H9 (cell line): ENCODE data around the gene SHH. TPM values are rescaled to one million over a fixed set of nuclear protein-coding genes. Genes with fewer than 3 reads are reported as not detected.

Experiments used
- DNase-seq: peaks from one replicate; pipeline ENCODE4 v3.0.0-alpha.2; 2017
- H2AFZ ChIP-seq: one replicate; pipeline ENCODE4 v1.6.1; 2013; ENCODE audit warnings: mild to moderate bottlenecking, low read length, control low read depth, moderate library complexity
- H2AK5ac ChIP-seq: 2 replicates; pipeline ENCODE4 v1.6.1; 2013; ENCODE audit warnings: low read length, control low read depth, mixed read lengths; ENCODE audit not compliant: insufficient read length
- H2BK120ac ChIP-seq: one replicate; pipeline ENCODE4 v1.6.1; 2013; ENCODE audit warnings: low read depth, mild to moderate bottlenecking, low read length, control low read depth, inconsistent platforms; ENCODE audit not compliant: poor library complexity, severe bottlenecking
- H2BK12ac ChIP-seq: 2 replicates; pipeline ENCODE4 v1.6.1; 2013; ENCODE audit warnings: low read length, control low read depth, mixed read lengths, low read depth; ENCODE audit not compliant: insufficient read length
- H2BK15ac ChIP-seq: 2 replicates; pipeline ENCODE4 v1.6.1; 2013; ENCODE audit warnings: low read depth, low read length, control low read depth
- H2BK20ac ChIP-seq: one replicate; pipeline ENCODE4 v1.6.1; 2013; ENCODE audit warnings: low read depth, mild to moderate bottlenecking, low read length, control low read depth, inconsistent platforms; ENCODE audit not compliant: poor library complexity, severe bottlenecking
- H2BK5ac ChIP-seq: 2 replicates; pipeline ENCODE4 v1.6.1; 2013; ENCODE audit warnings: low read length, control low read depth, mixed read lengths; ENCODE audit not compliant: insufficient read length
- H3K14ac ChIP-seq: 2 replicates; pipeline ENCODE4 v1.6.1; 2013; ENCODE audit warnings: low read length, control low read depth; ENCODE audit not compliant: insufficient read depth
- H3K18ac ChIP-seq: 2 replicates; pipeline ENCODE4 v1.6.1; 2013; ENCODE audit warnings: low read depth, mild to moderate bottlenecking, mixed read lengths, low read length, control low read depth; ENCODE audit not compliant: insufficient read length
- H3K23ac ChIP-seq: 2 replicates; pipeline ENCODE4 v1.6.1; 2013; ENCODE audit warnings: low read length, control low read depth, mixed read lengths, low read depth; ENCODE audit not compliant: insufficient read length
- H3K23me2 ChIP-seq: 2 replicates; pipeline ENCODE4 v1.6.1; 2013; ENCODE audit warnings: low read depth, mild to moderate bottlenecking, mixed read lengths, low read length, control low read depth; ENCODE audit not compliant: insufficient read length, poor library complexity, severe bottlenecking
- H3K27ac ChIP-seq: 2 replicates; pipeline ENCODE4 v1.5.1; 2013; ENCODE audit warnings: low read length, control low read depth, mixed read lengths, low read depth; ENCODE audit not compliant: insufficient read length
- H3K27me3 ChIP-seq: 2 replicates; pipeline ENCODE4 v1.6.1; 2013; ENCODE audit warnings: low read length, control low read depth, inconsistent platforms; ENCODE audit not compliant: insufficient read depth
- H3K4ac ChIP-seq: 2 replicates; pipeline ENCODE4 v1.6.1; 2013; ENCODE audit warnings: low read depth, mild to moderate bottlenecking, control low read depth, inconsistent platforms, low read length, moderate library complexity
- H3K4me1 ChIP-seq: 2 replicates; pipeline ENCODE4 v1.6.1; 2013; ENCODE audit warnings: low read length, control low read depth, inconsistent platforms; ENCODE audit not compliant: insufficient read depth
- H3K4me2 ChIP-seq: 2 replicates; pipeline ENCODE4 v1.6.1; 2013; ENCODE audit warnings: low read length, control low read depth, mixed read lengths; ENCODE audit not compliant: insufficient read length, insufficient read depth
- H3K56ac ChIP-seq: 2 replicates; pipeline ENCODE4 v1.6.1; 2013; ENCODE audit warnings: low read depth, mild to moderate bottlenecking, mixed read lengths, low read length, control low read depth; ENCODE audit not compliant: insufficient read length
- H3K79me1 ChIP-seq: 2 replicates; pipeline ENCODE4 v1.6.1; 2013; ENCODE audit warnings: low read depth, mild to moderate bottlenecking, moderate library complexity, low read length, control low read depth, inconsistent platforms; ENCODE audit not compliant: insufficient read depth, poor library complexity, severe bottlenecking
- H3K79me2 ChIP-seq: 2 replicates; pipeline ENCODE4 v1.6.1; 2013; ENCODE audit warnings: low read length, control low read depth, inconsistent platforms; ENCODE audit not compliant: insufficient read depth
- H3K9ac ChIP-seq: 2 replicates; pipeline ENCODE4 v1.6.1; 2013; ENCODE audit warnings: low read length, control low read depth, mixed read lengths; ENCODE audit not compliant: insufficient read length; ENCODE audit errors: extremely low read depth
- H3K9me3 ChIP-seq: one replicate; pipeline ENCODE4 v1.6.1; 2013; ENCODE audit warnings: low read depth, low read length, inconsistent platforms; ENCODE audit not compliant: control insufficient read depth
- H3T11ph ChIP-seq: one replicate; pipeline ENCODE4 v1.6.1; 2013; ENCODE audit warnings: mild to moderate bottlenecking, low read length, control low read depth, inconsistent platforms
- H4K20me1 ChIP-seq: one replicate; pipeline ENCODE4 v1.6.1; 2013; ENCODE audit not compliant: control insufficient read depth, insufficient read length, insufficient read depth
- H4K5ac ChIP-seq: 2 replicates; pipeline ENCODE4 v1.6.1; 2013; ENCODE audit warnings: low read depth, mild to moderate bottlenecking, mixed read lengths, low read length, control low read depth; ENCODE audit not compliant: insufficient read length
- H4K8ac ChIP-seq: replicated peaks from 2 replicates; pipeline ENCODE4 v1.6.1; 2013; ENCODE audit warnings: low read length, control low read depth, mixed read lengths, low read depth; ENCODE audit not compliant: insufficient read length
- H4K91ac ChIP-seq: 2 replicates; pipeline ENCODE4 v1.6.1; 2013; ENCODE audit warnings: low read depth, mild to moderate bottlenecking, moderate library complexity, mixed read lengths, low read length, control low read depth; ENCODE audit not compliant: insufficient read length
- H3K27ac Mint-ChIP-seq, 3 experiments: 2 replicates in 2 of 3; 3 replicates in 1 of 3; pipeline ENCODE4 v1.8.0; 2020 to 2021; ENCODE audit warnings: mixed read lengths in 3 of 3, mild to moderate bottlenecking in 1 of 3, moderate library complexity in 1 of 3
- H3K27me3 Mint-ChIP-seq: 2 replicates; pipeline ENCODE4 v1.8.0; 2021; ENCODE audit warnings: low read depth, mild to moderate bottlenecking, moderate library complexity, mixed read lengths
- H3K36me3 Mint-ChIP-seq, 3 experiments: 2 replicates in 2 of 3; 3 replicates in 1 of 3; pipeline ENCODE4 v1.8.0; 2020 to 2021; ENCODE audit warnings: low read depth in 3 of 3, mixed read lengths in 3 of 3; ENCODE audit not compliant: insufficient read depth in 1 of 3
- H3K4me1 Mint-ChIP-seq, 2 experiments: 2 replicates each; pipeline ENCODE4 v1.8.0; 2020; ENCODE audit warnings: mixed read lengths in 2 of 2
- H3K4me3 Mint-ChIP-seq, 2 experiments: 2 replicates in 1 of 2; 3 replicates in 1 of 2; pipeline ENCODE4 v1.8.0; 2020 to 2021; ENCODE audit warnings: mild to moderate bottlenecking in 2 of 2, mixed read lengths in 2 of 2, moderate library complexity in 1 of 2
- H3K9me3 Mint-ChIP-seq, 2 experiments: 2 replicates in 1 of 2; 3 replicates in 1 of 2; pipeline ENCODE4 v1.8.0; 2020; ENCODE audit warnings: mild to moderate bottlenecking in 2 of 2, mixed read lengths in 2 of 2, moderate library complexity in 1 of 2
- WGBS: extraction: QIAGEN DNeasy Blood & Tissue Kit; methylation state at CpG from one replicate; pipeline ENCODE4 v1.1.7; 2013; ENCODE audit warnings: missing lambda C conversion rate, low lambda C conversion rate, mixed read lengths; ENCODE audit not compliant: insufficient read length; ENCODE audit errors: extremely low coverage; 5-methylcytosine and 5-hydroxymethylcytosine counted together
- total RNA-seq: library from RNA; stranded (reverse); gene quantifications from 2 replicates; pipeline ENCODE4 v1.2.1, GENCODE V29; 2021
- TF ChIP-seq, protein P1 (sequence below): fragments of 200-600 bp; sonication (generic); conservative IDR thresholded peaks from 3 replicates; pipeline ENCODE4 v1.8.0; 2021; ENCODE audit warnings: antibody characterized with exemption, mild to moderate bottlenecking

Gene SHH
- total RNA-seq, 1 experiment from 2014 or later: 0.07 TPM

GRCh38 chr7:155802291-155802690 lies 10.0 kb downstream of the SHH start:
- Histone ChIP-seq H2BK5ac (no peak overlapping the region), H3K27ac (no peak overlapping the region), H3K18ac (no peak overlapping the region), H3K4me1 (no peaks in the 10 kb centered on the region; the same call in 1 of the 2 replicates), H4K5ac (no peak overlapping the region), H3K23me2 (peaks cover 10% of the 10 kb centered on the region), H3K14ac (no peak overlapping the region), H2AK5ac (no peak overlapping the region), H2BK120ac (no peak overlapping the region), H3K23ac (no peak overlapping the region), H2AFZ (no peak overlapping the region), H2BK20ac (no peak overlapping the region), H3K9me3 (no peaks in the 10 kb centered on the region), H2BK12ac (no peak overlapping the region), H3K9ac (no peak overlapping the region), H3K27me3 (peaks cover 55% of the 10 kb centered on the region), H3K56ac (no peak overlapping the region), H4K8ac (no peak overlapping the region), H3K79me1 (no peaks in the 10 kb centered on the region), H3K4me2 (no peak overlapping the region), H3K79me2 (no peaks in the 10 kb centered on the region), H4K20me1 (no peaks in the 10 kb centered on the region), H3T11ph (no peak overlapping the region), H2BK15ac (no peak overlapping the region), H3K4ac (no peak overlapping the region), H4K91ac (no peak overlapping the region)
- no peak overlapping the region for H3K27ac Mint-ChIP-seq
- no CpG with 5 or more reads among the region's 6 CpGs for WGBS
- H3K9me3 Mint-ChIP-seq: peaks cover 2 to 8% of the 10 kb centered on the region in 2 experiments; a peak in 2 of 5 replicates
- H3K4me1 Mint-ChIP-seq: peaks cover 12 to 23% of the 10 kb centered on the region in 2 experiments
- TF ChIP-seq, protein P1, sequence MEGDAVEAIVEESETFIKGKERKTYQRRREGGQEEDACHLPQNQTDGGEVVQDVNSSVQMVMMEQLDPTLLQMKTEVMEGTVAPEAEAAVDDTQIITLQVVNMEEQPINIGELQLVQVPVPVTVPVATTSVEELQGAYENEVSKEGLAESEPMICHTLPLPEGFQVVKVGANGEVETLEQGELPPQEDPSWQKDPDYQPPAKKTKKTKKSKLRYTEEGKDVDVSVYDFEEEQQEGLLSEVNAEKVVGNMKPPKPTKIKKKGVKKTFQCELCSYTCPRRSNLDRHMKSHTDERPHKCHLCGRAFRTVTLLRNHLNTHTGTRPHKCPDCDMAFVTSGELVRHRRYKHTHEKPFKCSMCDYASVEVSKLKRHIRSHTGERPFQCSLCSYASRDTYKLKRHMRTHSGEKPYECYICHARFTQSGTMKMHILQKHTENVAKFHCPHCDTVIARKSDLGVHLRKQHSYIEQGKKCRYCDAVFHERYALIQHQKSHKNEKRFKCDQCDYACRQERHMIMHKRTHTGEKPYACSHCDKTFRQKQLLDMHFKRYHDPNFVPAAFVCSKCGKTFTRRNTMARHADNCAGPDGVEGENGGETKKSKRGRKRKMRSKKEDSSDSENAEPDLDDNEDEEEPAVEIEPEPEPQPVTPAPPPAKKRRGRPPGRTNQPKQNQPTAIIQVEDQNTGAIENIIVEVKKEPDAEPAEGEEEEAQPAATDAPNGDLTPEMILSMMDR: no peak
- no peak for DNase-seq
- peaks cover 0 to 3% (median 0%) of the 10 kb centered on the region in 3 experiments; a peak in 3 of 7 replicates for H3K36me3 Mint-ChIP-seq
- peaks cover 91% of the 10 kb centered on the region for H3K27me3 Mint-ChIP-seq
- H3K4me3 Mint-ChIP-seq: peak overlapping the region in 1 of 2 experiments; percentile 64; a peak in 3 of 5 replicates
